ENCODE measurements around the gene RAB5B.
"Not testable (repeated sequence)": the region's sequence is repeated elsewhere in the genome, so short reads cannot be mapped to it uniquely, and the experiment has no call there.

RAB5B gene

GRCh38 chr12:55942577-55943136, 31.2 kb upstream of the RAB5B start:
- DNase-seq: no peak

GRCh38 chr12:55946553-55946952, 27.3 kb upstream of the RAB5B start:
- DNase-seq: no peak

GRCh38 chr12:55955344-55955743, 18.5 kb upstream of the RAB5B start:
- DNase-seq: no peak

DNA sequence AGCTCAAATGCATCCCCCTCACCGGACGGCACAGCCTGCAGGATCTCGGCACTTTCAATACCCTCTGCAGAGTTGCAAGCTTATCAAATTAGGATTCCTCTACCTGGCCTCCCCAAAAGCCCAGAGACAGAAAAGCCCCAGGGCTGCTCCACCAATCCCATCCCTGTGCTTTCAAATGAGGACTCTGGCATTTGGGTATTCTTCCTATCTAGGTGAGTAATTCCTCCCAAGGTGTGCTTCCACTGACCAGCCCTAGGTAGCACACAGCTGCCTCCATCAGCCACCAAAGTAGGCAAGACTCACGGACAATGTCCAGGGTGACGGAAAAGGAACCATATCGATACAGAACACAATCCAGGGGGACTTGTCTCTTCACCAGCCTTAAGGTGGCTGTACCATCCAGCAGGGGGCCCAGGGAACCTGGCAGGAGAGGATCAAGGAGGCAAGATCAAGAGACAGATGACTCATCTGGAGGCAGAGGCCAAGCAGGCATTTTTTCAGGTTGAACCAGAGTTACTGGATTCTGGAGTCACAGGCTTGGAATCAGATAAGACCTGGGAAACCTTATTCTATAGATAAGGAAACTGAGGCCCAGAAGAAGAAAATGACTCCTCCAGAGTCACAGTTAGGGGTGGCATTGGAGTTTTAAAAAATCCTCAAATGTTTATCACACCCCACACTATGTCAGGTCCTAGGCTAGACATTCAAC, 17.9 kb upstream of the RAB5B start:
- DNase-seq: peak; percentile 37

DNA sequence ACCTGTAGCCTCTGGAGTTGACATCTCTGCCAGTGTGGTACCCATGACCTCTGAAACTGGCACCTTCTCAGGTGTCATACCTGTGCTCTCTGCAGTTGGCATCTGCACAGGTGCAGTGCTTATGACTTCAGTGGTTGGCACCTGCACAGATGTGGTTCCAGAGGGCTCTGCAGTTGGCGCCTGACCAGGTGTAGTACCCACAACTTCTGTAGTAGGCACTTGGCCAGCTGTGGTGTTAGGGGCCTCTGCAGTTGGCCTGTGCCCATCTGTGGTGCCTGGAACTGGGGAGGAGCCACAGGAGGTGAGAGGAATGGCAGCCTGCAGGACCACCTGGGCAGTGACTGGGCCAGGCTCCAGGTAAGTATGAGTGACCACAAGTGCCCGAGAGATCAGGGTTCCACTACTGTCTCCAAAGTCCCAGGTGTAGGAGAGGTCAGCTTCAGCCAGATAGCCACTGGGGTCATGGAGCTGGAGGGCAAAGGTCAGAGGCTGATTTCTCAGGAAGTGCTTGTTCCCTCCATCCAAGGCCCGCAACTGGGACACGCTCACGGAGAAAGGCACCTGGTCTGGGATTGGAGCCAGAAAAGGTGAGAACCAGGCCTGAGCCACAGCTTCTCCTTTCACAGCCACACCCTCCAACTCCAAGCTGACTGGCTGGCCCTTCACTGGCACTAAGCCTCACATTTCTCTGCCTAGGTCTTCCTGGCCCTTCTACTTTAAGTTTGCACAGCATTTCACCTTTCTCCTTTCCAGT, 16.6 kb upstream of the RAB5B start:
- no peak for DNase-seq

- no peak for DNase-seq
Measured at GRCh38 chr12:55963760-55964159, 10.1 kb upstream of the RAB5B start.

DNA sequence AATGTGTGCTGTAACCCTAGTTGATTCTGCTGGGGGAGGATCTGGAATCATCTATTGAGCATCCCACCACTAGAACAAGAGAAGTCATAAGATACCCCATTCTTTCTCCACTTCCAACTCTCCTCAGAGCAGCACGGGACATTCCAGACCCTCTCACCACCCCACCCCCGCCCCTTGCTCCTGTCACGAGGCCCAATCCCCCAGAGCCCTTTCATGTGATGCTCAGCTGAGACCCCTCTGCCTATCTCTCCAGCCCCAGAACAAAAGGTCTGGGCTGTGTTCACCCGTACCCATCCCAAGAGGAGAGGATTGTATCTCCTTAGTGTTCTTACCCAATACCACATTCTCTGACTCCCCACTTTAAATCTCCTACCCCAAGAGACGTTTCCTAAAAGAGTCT, 8.6 kb upstream of the RAB5B start:
- no peak for DNase-seq

DNA sequence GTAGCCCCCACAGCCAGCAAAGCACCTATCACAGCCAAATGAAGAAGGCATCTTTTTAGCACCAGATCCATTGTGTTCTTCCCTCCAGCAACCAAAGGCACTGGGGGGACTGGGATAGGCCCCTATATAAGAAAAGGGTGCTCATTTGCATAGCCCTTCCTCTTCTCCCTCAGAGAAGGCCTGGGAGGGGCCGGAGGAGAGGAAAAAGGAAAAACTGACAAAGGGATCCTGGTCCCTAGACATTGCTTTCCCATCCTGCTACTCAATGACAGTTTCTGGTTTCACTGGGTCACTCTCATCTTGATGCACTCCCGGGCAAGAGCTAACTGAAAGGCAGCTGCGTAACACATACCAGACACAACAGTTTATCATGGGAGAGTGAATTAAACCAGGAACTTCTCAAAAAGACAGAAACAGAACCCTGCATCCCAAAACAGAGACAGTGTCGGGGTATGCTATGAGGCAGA, 7.9 kb upstream of the RAB5B start, which contains the start of gene PMEL:
PMEL (minus strand) TSS at position 102 of the 467 bp plus-strand sequence; CDS start at position 71, 31 bp downstream.
- no peak for DNase-seq

DNA sequence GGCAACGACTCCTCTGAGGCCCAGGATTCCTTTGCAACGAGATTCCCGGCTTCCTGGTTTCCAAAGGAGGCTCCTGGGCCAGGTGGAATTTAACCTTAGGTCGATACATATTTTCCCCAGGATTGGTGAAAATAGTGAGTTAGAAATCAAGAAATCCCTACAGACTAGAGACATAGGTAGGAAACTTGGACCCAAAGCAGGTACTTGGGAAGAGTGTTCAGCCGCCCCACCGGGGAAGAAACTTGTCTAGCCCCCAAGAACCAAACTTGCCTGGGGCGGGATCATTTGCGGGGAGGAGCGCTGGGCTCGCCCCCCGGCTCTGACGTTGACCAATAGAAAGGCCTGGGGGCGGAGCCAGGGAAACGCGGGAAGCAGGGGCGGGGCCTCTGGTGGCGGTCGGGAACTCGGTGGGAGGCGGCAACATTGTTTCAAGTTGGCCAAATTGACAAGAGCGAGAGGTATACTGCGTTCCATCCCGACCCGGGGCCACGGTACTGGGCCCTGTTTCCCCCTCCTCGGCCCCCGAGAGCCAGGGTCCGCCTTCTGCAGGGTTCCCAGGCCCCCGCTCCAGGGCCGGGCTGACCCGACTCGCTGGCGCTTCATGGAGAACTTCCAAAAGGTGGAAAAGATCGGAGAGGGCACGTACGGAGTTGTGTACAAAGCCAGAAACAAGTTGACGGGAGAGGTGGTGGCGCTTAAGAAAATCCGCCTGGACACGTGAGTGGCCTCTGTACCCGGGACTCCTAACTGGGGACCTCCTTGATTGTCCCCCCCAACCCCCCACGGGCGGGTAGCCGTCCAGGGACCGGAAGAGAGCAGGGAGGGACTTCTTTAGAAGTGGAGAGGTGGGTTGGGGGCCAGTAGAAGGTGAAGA, 7.2 kb upstream of the RAB5B start, which contains the start of gene CDK2:
CDK2 (plus strand) TSS at position 423 of the 874 bp plus-strand sequence; CDS start at position 602, 179 bp downstream.
- peak; percentile 85 for DNase-seq

- no peak for DNase-seq
Measured at GRCh38 chr12:55969356-55969755, 4.5 kb upstream of the RAB5B start.

- DNase-seq: no peak
Measured at GRCh38 chr12:55970775-55971174, 3.1 kb upstream of the RAB5B start.

DNA sequence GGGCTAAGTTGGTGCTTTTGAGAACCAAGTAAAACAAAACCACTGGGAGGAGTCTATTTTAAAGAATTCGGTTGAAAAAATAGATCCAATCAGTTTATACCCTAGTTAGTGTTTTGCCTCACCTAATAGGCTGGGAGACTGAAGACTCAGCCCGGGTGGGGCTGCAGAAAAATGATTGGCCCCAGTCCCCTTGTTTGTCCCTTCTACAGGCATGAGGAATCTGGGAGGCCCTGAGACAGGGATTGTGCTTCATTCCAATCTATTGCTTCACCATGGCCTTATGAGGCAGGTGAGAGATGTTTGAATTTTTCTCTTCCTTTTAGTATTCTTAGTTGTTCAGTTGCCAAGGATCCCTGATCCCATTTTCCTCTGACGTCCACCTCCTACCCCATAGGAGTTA, 1.8 kb upstream of the RAB5B start:
- DNase-seq: no peak

- no peak for DNase-seq
Measured at GRCh38 chr12:55972456-55972855, 1.4 kb upstream of the RAB5B start.

DNA sequence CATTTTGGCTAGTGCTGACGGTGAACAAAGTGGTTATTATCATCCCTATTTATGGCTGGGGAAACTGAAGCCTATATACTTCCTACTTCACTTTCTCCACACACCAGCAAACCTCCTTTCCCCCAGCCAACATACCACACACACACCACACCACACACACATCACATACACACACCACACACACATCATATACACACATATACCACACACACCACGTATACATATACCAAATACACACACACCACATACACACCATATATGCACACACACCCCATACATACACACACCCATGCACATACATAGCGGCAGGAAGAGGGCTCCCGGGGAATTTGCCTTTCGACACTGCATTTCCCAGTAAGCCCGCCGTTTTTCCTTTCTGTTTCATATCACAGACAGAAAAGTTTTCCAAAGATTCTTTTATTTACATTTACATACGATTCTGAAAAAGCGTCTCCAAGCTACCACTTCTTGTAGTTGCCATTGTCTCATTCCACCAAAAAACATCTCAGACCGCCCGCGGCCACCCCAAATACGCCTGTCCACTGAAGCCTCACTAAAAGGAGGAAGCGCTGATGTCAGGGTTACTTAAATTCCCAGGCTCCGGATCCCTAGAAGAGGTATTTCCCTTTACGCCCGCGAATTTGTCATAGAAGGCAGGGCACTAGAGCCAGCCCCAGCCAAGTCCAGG, 823 bp upstream of the RAB5B start:
- no peak for DNase-seq

- peak; percentile 30 for DNase-seq
Measured at GRCh38 chr12:55974308-55974730, 441 bp downstream of the RAB5B start.

DNA sequence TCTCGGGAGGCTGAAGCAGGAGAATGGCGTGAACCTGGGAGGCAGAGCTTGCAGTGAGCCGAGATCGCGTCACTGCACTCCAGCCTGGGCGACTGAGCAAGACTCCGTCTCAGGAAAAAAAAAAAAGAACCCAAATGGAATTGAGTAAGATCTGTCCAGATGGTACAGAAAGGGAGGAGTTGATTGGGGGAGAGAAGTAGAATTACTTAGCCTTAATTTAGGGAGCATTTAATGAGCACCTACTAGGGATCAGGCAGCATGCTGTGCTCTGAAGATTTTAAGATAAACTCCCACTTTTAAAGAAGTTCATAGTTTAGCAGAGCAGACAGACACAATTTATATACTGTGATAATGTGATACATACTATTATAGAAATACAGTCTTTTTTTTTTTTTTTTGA, 4.5 kb downstream of the RAB5B start:
- DNase-seq: no peak

GRCh38 chr12:55979069-55979468, 5.2 kb downstream of the RAB5B start:
- no peak for DNase-seq

- DNase-seq: not testable (repeated sequence)
Measured at GRCh38 chr12:55981882-55982281, 8.0 kb downstream of the RAB5B start.

GRCh38 chr12:55982319-55982936, 8.6 kb downstream of the RAB5B start:
- DNase-seq: no peak

GRCh38 chr12:55983232-55983842, 9.5 kb downstream of the RAB5B start:
- DNase-seq: no peak

GRCh38 chr12:55984861-55985260, 11.0 kb downstream of the RAB5B start:
- DNase-seq: no peak

Measured in activated CD4-positive, alpha-beta T cell treated with anti-CD3 and anti-CD28 coated beads, Interleukin-2, amount 50 U/mL, for 1 hour (primary cell).